ENCODE measurements around the gene CCDC70.

DNA sequence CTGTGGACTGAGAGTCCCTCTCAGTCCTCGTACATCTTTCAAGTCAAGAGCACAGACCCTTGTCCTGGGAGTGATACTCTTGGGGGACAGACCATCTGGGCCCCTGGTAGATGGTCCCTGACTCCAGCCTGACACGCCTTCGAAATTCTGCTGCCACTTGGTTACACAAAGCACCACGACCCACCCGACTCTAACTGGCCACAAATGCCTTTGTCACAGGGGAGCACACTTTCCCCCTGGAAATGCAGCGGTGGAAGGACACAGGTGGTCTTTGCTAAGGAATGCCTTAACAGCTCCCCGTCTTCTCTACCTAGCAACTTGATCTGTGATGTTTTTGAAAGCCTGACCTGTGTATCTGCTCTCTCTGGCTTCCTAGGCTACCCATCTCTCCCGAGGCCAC, 44.1 kb upstream of the CCDC70 start:
- TF ChIP-seq GATA2 (IDR thresholded peaks at IDR 0.05; ENCODE audit: low read depth, low read length) (no peak), GATA3 (IDR thresholded peaks at IDR 0.05; ENCODE audit: low read depth, low read length) (no peak)

Data from SH-SY5Y (cell line).